ENCODE results near the gene SLC66A1. TPM values are rescaled to one million over a fixed set of nuclear protein-coding genes. Genes with fewer than 3 reads are reported as not detected.
A peak's percentile ranks its signal among the peaks of the same experiment; 100 is the strongest.

The SLC66A1 gene
- total RNA-seq, 4 donors from 2014 or later = 10.0 to 16.5 (median 11.3) TPM

GRCh38 chr1:19357299-19357986 lies 45.3 kb downstream of the SLC66A1 start:
- Histone ChIP-seq H3K4me3 (no peak overlapping the region), H3K9me3 (no peaks in the 10 kb centered on the region), H3K36me3 (peaks cover 28 to 61% (median 55%) of the 10 kb centered on the region in 4 donors), H3K27ac (replicated peaks in 1 of 4) (no peak overlapping the region), H3K27me3 (no peaks in the 10 kb centered on the region), H3K4me1 (peaks cover 15 to 62% (median 52%) of the 10 kb centered on the region in 4 donors)
- TF ChIP-seq POLR2A (IDR thresholded peaks at IDR 0.05; ENCODE audit: low read depth) (no peak), POLR2AphosphoS5 (IDR thresholded peaks at IDR 0.05) (no peak), CTCF (IDR thresholded peaks at IDR 0.05) (no peak), EP300 (IDR thresholded peaks at IDR 0.05) (no peak)
- no peak for DNase-seq (ENCODE audit: extremely low spot score)
- 84% methylated on average over 13 of the region's 13 CpGs for WGBS
- intact Hi-C loops (cut with DNase I) = no loop called here

GRCh38 chr1:19358710-19359109 lies 46.6 kb downstream of the SLC66A1 start:
- Histone ChIP-seq H3K27me3 (no peaks in the 10 kb centered on the region), H3K36me3 (peaks cover 25 to 53% (median 43%) of the 10 kb centered on the region in 4 donors), H3K4me3 (no peak overlapping the region), H3K9me3 (no peaks in the 10 kb centered on the region), H3K27ac (replicated peaks in 1 of 4) (no peak overlapping the region), H3K4me1 (peaks cover 19 to 58% (median 48%) of the 10 kb centered on the region in 4 donors)
- WGBS = 89% methylated on average over 8 of the region's 8 CpGs
- intact Hi-C loops (cut with DNase I) = no loop called here
- DNase-seq (ENCODE audit: extremely low spot score) = no peak
- TF ChIP-seq POLR2AphosphoS5 (IDR thresholded peaks at IDR 0.05) (no peak), EP300 (IDR thresholded peaks at IDR 0.05) (no peak), POLR2A (IDR thresholded peaks at IDR 0.05; ENCODE audit: low read depth) (no peak), CTCF (IDR thresholded peaks at IDR 0.05) (no peak)

- no peak for DNase-seq (ENCODE audit: extremely low spot score)
- peaks cover 24 to 47% (median 36%) of the 10 kb centered on the region in 4 donors for H3K36me3 ChIP-seq
- peak overlapping the region in 1 of 4 donors; percentile 24 for H3K27ac ChIP-seq (replicated peaks in 1 of 4)
- 73% methylated on average over 9 of the region's 11 CpGs for WGBS
- no peaks in the 10 kb centered on the region for H3K27me3 ChIP-seq
- H3K9me3 ChIP-seq = no peaks in the 10 kb centered on the region
- TF ChIP-seq POLR2A (IDR thresholded peaks at IDR 0.05; ENCODE audit: low read depth) (no peak), POLR2AphosphoS5 (IDR thresholded peaks at IDR 0.05) (no peak), EP300 (IDR thresholded peaks at IDR 0.05) (no peak), CTCF (IDR thresholded peaks at IDR 0.05) (no peak)
- H3K4me1 ChIP-seq = peaks cover 25 to 58% (median 48%) of the 10 kb centered on the region in 4 donors
- intact Hi-C loops (cut with DNase I) = no loop called here
- no peak overlapping the region for H3K4me3 ChIP-seq
Measured at GRCh38 chr1:19359357-19359756, 47.2 kb downstream of the SLC66A1 start.

GRCh38 chr1:19360016-19360415 lies 47.9 kb downstream of the SLC66A1 start:
- Histone ChIP-seq H3K4me3 (no peak overlapping the region), H3K36me3 (peaks cover 20 to 47% (median 32%) of the 10 kb centered on the region in 4 donors), H3K27ac (replicated peaks in 1 of 4) (peak overlapping the region in 2 of 4 donors; percentile 24 to 34), H3K4me1 (peaks cover 29 to 58% (median 48%) of the 10 kb centered on the region in 4 donors), H3K9me3 (no peaks in the 10 kb centered on the region), H3K27me3 (no peaks in the 10 kb centered on the region)
- TF ChIP-seq POLR2A (IDR thresholded peaks at IDR 0.05; ENCODE audit: low read depth) (no peak), POLR2AphosphoS5 (IDR thresholded peaks at IDR 0.05) (no peak), EP300 (IDR thresholded peaks at IDR 0.05) (no peak), CTCF (IDR thresholded peaks at IDR 0.05) (no peak)
- intact Hi-C loops (cut with DNase I) = no loop called here
- WGBS = 52% methylated on average over 3 of the region's 6 CpGs
- DNase-seq (ENCODE audit: extremely low spot score) = no peak
